Stimulated activated CD8-positive, alpha-beta memory T cell treated with anti-CD3 and anti-CD28 coated beads, Interleukin-7, amount 100 ng/mL, for 4 hours (primary cell): Measurements from ENCODE around the gene PLA2G2F.
"Not testable (repeated sequence)": the region's sequence is repeated elsewhere in the genome, so short reads cannot be mapped to it uniquely, and the experiment has no call there.

Experiments used
- DNase-seq, 2 donors: peaks; one replicate each; pipeline ENCODE4 v3.0.0-alpha.2; 2020; ENCODE audit warnings: low read depth in 2 of 2

PLA2G2F gene

GRCh38 chr1:20114021-20114648, 25.0 kb upstream of the PLA2G2F start:
- no peak for DNase-seq

DNA sequence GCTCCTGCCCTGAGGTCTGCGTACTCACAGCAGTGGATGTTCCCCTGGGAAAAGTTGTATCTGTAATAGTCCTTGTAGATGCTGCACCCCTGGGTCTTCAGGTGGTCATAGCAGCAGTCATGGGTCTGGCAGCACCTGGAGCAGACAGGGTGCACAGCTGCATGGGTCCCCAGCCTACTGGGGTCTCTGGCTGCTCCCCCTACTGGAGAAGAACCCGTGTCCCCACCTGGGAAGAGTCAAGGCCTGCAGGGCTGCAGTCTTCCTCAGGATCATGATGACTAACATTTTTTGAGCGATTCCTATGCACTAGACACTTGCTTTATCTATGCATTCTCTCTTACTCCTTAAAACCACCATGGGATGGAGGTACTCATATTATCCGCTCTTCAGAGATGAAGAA, 23.6 kb upstream of the PLA2G2F start:
- no peak for DNase-seq

GRCh38 chr1:20115916-20116315, 23.2 kb upstream of the PLA2G2F start:
- DNase-seq, result no peak

DNA sequence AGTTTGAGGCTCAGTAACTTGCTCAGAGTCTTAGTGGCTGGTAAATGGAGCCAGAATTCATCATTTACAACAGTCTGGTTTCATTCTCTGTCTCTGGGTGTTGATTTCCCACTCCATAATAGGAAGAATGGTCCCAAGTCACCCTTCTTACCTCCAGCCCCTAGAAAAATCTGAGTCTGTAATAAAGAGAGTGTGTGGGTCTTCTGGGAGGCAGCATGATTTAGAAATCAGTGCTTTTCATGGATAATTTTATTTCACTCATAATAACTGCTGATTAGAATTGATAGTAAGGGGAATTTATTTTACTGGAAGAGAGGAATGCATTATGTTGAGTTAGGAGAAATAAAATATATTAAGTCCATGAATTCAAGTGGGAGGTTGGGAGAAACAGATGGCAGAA, 21.9 kb upstream of the PLA2G2F start:
- no peak for DNase-seq

DNA sequence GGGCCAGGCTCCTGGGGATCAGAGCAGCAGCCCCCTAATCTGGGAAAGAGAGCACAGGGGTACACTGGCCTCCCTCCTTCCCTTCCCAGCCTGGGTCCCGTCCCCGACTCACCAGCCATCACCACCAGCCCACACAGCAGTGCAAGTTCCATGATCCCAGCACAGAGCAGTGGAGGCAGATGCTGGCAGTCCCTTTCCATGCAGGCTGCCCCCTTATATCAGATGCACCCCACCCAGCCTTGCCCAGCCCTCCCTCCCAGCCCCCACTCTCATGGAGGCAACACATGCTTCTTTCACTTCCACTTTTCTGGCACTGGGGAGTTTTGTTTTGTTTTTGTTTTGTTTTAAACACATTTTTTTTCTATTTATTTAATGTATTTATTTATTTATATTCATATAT, 19.8 kb upstream of the PLA2G2F start, which contains the start of gene PLA2G2D:
TSS of gene PLA2G2D (minus strand) at position 190 of the 400 bp plus-strand sequence. CDS start at position 152, 38 bp downstream.
- no peak for DNase-seq

- no peak for DNase-seq
Measured at GRCh38 chr1:20120796-20121195, 18.3 kb upstream of the PLA2G2F start.

- DNase-seq, result no peak
Measured at GRCh38 chr1:20123722-20124455, 15.2 kb upstream of the PLA2G2F start.

- no peak for DNase-seq
Measured at GRCh38 chr1:20124456-20125057, 14.6 kb upstream of the PLA2G2F start.

- DNase-seq, result no peak
Measured at GRCh38 chr1:20125100-20125499, 14.0 kb upstream of the PLA2G2F start.

DNA sequence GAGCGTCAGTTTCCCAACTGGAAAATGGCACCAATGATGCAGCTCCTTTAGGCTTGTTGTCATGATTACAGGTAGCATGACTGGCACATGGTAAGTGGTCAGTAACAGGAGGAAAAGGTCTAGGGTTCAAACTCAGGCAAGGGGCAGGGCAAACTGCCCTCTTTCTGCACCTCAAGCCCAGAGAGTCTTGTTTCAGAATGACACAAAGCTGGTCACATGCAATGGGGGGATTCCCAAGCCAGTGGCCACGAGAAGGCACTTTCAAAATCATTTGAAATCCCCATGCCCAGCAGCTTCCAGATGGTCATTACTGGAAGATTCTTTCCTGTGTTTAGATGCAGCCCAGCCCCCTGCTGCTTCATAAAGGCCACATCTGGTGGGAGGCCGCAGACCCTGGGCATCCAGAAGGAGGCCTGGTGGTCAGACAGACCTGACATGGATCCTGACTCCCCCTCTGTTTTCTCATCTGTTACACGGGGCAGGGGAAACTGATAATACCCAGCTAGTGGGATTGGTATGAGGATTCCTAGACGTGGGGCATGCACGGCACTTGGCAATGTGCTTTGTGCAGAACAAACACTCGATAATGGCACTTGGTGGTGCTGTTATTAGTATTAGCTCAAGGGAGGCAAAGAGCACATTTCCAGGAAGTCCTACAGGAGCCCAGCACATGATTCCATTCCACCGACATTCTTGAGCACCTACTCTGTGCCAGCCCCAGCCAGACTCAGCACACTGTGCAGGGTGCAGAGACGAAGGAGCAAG, 12.9 kb upstream of the PLA2G2F start:
- no peak for DNase-seq

- no peak for DNase-seq
Measured at GRCh38 chr1:20126806-20127440, 12.2 kb upstream of the PLA2G2F start.

- DNase-seq, result not testable (repeated sequence)
Measured at GRCh38 chr1:20130518-20130917, 8.6 kb upstream of the PLA2G2F start.

DNA sequence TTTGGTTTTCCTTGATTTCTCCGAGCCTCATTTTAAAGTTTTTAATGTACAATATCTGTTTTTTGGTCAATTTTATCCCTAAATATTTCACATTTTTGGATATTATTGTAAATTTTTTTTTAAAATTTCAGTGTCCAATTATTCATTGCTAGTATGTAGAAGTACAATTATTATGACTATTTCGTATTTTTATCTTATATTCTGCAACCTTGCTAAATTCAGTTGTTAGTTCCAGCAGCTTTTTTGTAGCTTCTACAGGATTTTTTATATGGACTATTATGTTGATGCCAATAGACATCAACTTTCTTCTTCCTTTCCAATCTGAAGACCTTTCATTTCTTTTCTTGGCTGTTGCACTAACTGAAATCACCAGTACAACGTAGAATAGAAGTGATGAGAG, 4.1 kb upstream of the PLA2G2F start:
- DNase-seq, result no peak

- DNase-seq, result no peak
Measured at GRCh38 chr1:20136249-20136648, 2.9 kb upstream of the PLA2G2F start.

DNA sequence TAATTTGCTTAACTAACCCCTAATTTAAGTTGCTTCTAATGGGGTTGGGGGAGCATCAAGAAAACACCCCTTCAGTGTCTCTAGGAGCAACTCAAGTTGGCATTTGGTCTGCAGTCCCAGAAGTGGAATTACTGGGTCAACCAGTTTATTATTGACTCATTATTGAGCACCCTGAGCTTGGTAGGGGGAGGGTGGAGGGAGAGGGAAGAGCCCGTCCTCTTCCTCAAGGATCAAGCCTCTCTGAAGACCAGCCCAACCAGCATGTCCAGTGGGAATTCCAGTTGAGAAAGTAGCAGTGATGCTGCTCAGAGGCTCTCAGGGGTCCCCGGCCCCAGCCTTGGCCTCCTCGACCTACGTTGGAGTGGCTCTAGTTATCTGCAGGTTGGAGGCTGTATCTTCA, 2.1 kb upstream of the PLA2G2F start:
- DNase-seq, result no peak

DNA sequence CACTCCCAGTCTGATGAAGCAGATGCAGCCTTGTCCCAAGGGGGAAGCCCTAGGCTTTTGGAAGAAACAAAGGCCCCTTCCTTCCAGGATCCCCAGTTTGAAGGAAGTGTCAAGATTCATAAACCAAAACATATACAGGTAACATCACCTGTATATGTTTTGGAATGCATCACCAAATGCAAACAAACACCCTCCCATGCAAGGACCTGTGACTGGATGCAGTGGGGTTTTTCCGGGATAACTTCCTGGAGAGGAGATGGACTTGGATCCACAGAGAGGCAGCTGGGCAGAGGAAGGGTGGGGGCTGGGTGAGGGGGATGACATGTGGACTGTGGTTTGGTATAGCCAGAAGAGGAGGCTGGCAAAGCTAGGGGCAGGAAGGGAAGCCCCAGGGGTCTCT, 1.5 kb upstream of the PLA2G2F start:
- no peak for DNase-seq

DNA sequence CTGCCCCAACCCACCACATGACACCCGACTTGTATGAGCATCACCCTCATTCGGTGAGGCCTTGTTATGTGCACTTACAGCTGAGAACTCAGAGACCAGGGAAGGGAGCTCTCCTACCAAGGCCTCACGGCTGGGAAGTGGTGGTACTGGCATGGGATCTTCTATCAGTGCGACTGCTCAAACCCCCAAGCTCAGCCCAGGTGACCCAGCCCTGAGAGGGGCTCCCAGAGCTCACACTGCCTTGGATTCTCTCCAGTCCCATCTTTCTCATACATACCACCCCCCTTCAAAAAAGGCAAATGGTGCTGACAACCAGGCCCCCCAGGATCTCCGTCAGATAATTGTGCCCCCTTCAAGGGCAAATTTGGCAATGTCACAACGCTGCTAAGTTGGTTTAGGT, 777 bp upstream of the PLA2G2F start:
- DNase-seq, result no peak

DNA sequence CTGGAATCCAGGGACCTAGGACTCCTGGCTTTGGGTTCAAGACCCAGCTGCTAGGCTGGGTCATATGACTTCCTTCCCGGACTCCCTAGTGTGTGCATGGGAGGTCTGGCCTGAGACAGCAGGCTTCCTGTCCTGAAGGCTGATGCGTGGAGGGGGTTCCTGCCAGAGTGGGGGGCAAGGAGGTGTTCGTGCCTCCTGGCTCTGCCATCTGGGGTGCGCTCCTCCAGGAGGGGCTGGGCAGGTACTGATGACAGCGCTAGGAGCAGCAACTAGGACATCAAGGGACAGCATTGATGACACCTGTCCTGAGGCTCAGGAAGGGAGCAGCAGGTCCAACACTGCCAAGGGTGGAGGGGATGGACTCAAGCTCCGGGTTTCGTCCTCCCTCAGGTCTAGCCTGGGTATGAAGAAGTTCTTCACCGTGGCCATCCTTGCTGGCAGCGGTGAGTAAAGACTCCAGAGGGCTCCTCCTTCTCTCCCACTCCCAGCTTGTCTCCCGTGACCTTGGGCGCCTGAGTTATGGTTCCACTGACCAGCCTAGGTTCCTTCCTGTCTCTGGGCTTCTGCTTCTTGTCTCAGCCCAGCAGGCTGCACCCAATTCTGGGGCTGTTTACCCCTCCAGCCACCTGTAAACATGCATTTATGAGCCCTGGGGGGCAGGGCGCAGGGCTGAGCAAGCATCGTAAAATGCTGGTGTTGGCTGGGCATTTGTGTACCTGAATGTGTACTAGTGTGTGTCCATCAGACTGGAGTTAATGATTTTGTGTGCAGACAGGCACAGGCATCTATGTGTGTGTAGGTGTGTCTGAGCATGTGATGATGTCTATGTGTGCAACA, 871 bp downstream of the PLA2G2F start:
- no peak for DNase-seq

DNA sequence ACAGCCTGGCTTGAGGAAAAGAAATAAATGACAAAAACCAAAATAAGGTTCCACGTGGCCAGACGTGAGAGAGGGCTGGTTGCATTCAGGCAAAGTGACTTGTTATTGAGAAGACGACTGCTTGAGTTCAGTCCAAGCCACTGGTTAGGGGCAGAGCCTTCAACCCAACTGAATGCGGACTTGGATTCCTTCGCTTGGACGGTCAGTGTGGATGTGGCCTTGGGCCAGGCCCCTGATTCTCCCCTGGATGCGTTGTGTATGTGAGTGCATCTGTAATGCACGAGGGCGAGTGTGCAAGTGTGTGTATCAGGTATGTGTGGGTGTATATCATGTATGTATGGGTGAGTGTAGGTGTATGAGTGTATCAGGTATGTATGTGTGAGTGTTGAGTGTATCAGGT, 1.9 kb downstream of the PLA2G2F start:
- no peak for DNase-seq

GRCh38 chr1:20141466-20141865, 2.3 kb downstream of the PLA2G2F start:
- DNase-seq, result no peak
